NCI-H2196 treated with DMSO at 0.1 percent for 48 hours (cell line): Measurements from ENCODE around the gene WNT1.

Experiments
- DNase-seq: peaks from one replicate; lab custom pipeline; 2025; ENCODE audit not compliant: unreplicated experiment; lab: John Stamatoyannopoulos, UW

The WNT1 gene

GRCh38 chr12:49026678-49027480 is 48.8 kb downstream of the WNT1 start:
- no peak for DNase-seq

- no peak for DNase-seq
Measured at GRCh38 chr12:49027846-49028555, 49.9 kb downstream of the WNT1 start.

DNA sequence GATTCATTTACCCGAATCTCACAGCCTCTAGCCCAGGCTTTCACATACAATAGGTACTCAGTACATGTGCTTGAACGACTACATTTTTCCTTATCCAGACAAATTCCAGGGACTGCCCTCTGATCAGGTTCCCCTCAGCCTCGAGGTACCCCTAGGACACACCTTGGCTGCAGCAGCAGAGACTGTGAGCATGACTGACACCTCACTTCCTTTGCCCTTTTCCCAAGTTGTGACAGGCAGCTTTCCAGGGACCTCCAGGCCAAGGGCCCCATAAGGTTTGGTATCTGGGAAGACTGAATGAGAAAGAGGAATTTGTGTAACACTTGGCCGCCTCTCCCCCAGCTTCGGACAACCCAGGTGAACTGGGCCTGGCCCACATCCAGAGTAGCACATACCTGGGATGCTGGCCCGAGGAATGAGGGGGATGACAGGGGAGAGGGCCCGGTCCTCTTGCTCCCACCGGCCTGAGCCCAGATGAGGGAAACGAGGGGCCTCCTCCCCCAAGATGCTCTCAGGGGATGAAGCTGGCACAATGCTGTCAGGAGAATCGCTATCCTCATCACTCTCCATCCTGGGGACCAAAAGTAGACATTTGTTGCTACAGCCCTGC is 50.6 kb downstream of the WNT1 start:
- no peak for DNase-seq

- no peak for DNase-seq
Measured at GRCh38 chr12:49030119-49030518, 52.0 kb downstream of the WNT1 start.

- DNase-seq: no peak
Measured at GRCh38 chr12:49030714-49031572, 52.8 kb downstream of the WNT1 start.

DNA sequence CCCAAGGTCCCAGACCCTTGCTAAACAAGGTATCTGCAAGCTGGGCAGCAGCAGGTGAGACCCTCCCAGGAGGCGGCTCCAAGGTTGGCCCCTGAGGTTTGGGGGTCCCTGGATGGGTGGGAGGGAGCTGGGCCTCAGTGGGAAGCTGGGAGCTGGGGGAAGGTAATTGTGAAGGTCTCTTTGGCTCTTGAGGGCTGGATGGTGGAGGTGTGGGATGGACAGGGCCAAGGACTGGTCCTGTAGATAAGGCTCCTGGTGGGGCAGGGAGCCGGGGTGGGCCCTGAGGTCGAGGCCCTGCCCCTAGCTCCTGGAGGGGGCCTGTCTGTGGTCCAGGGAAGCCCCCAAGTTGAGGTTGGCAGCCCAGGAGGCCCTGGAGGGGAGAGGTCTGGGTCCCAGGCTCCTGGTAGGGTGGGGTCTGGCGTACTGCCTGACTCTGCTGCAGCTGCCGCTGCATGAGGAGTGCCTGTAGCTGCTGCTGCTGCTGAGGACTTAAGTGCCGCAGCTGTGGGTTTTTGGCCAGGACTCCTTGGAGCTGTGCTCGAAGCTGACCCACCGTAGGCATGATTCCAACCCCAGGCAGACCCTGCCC is 53.5 kb downstream of the WNT1 start:
- DNase-seq: no peak
